Parathyroid adenoma (tissue), 2 donors: Measurements from ENCODE around the gene ZNF532.

Experiments
- H2AFZ ChIP-seq: fragments of 300-600 bp; sonication (generic); one replicate; pipeline ENCODE4 v1.7.0; 2017; ENCODE audit warnings: antibody characterized with exemption, mild to moderate bottlenecking
- H3K27ac ChIP-seq: fragments of 300-600 bp; sonication (generic); one replicate; pipeline ENCODE4 v1.7.0; 2017
- H3K27me3 ChIP-seq: fragments of 300-600 bp; sonication (generic); one replicate; pipeline ENCODE4 v1.7.0; 2017; ENCODE audit warnings: low read length; ENCODE audit not compliant: control insufficient read depth, insufficient read depth
- H3K36me3 ChIP-seq: fragments of 300-600 bp; sonication (generic); one replicate; pipeline ENCODE4 v1.7.0; 2017; ENCODE audit warnings: low read length; ENCODE audit not compliant: control insufficient read depth, insufficient read depth
- H3K4me1 ChIP-seq: fragments of 300-600 bp; sonication (generic); one replicate; pipeline ENCODE4 v1.7.0; 2017; ENCODE audit warnings: control low read depth
- H3K4me2 ChIP-seq: fragments of 300-600 bp; sonication (generic); one replicate; pipeline ENCODE4 v1.7.0; 2017; ENCODE audit warnings: low read length
- H3K4me3 ChIP-seq: fragments of 300-600 bp; sonication (generic); one replicate; pipeline ENCODE4 v1.7.0; 2017; ENCODE audit warnings: low read depth, low read length
- H3K79me2 ChIP-seq: fragments of 300-600 bp; sonication (generic); one replicate; pipeline ENCODE4 v1.7.0; 2017; ENCODE audit warnings: control low read depth
- H3K9ac ChIP-seq: fragments of 300-600 bp; sonication (generic); one replicate; pipeline ENCODE4 v1.7.0; 2017; ENCODE audit warnings: mild to moderate bottlenecking
- H3K9me3 ChIP-seq: fragments of 300-600 bp; sonication (generic); one replicate; pipeline ENCODE4 v1.7.0; 2017; ENCODE audit warnings: low read length; ENCODE audit not compliant: control insufficient read depth
- CTCF ChIP-seq: fragments of 300-600 bp; sonication (generic); IDR thresholded peaks from one replicate; pipeline ENCODE4 v1.7.0; 2017; ENCODE audit warnings: antibody characterized with exemption, mild to moderate bottlenecking
- donor health status: primary hyperparathyroidism.

Gene ZNF532

DNA sequence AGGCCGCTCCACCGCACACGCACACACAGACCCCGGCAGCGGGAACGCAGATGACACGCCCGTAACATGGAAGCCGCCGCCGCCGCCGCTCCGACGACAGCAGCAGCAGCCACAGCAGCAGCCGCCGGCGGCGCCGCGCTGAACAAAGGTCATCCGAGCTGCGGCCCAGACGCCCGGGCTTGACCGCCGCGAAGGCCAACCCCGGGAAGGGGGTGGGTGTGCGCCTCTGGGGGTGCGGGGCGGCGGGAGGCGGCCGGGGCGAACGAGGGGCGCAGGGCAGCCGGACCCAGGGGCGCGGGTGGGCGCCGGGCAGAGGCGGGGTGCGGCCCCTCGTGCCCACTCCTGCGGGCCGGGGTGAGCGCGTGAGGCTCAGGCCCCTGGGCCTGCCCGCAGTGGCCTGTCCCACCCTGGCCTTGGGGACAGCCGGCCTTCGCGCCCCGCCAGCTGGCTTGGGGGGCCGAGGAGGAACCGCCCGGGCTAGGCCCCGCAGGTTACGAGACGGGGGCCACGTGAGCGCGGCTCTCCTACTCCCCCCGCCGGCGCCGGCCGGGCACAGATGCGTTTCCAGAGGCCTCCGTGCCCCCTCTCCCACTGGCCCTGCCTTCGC, 1.0 kb upstream of the ZNF532 start:
- H3K36me3 ChIP-seq: no peaks in the 10 kb centered on the region
- peaks cover 8% of the 10 kb centered on the region for H3K79me2 ChIP-seq
- no peak overlapping the region for H3K4me3 ChIP-seq
- H3K9ac ChIP-seq: no peak overlapping the region
- no peaks in the 10 kb centered on the region for H3K9me3 ChIP-seq
- peak overlapping the region; percentile 83 for H2AFZ ChIP-seq
- H3K27ac ChIP-seq: peak overlapping the region; percentile 34
- no peak overlapping the region for H3K4me2 ChIP-seq
- TF ChIP-seq CTCF: no peak
- H3K27me3 ChIP-seq: no peaks in the 10 kb centered on the region
- H3K4me1 ChIP-seq: peaks cover 9% of the 10 kb centered on the region

GRCh38 chr18:58865033-58865590, 435 bp downstream of the ZNF532 start:
- Histone ChIP-seq H3K27me3 (no peaks in the 10 kb centered on the region), H3K36me3 (no peaks in the 10 kb centered on the region), H3K79me2 (peaks cover 8% of the 10 kb centered on the region), H3K9me3 (no peaks in the 10 kb centered on the region), H3K27ac (no peak overlapping the region), H3K4me1 (peaks cover 9% of the 10 kb centered on the region), H2AFZ (peak overlapping the region; percentile 60), H3K4me2 (no peak overlapping the region), H3K9ac (no peak overlapping the region), H3K4me3 (no peak overlapping the region)
- TF ChIP-seq CTCF: no peak

GRCh38 chr18:58865701-58866065, 1.0 kb downstream of the ZNF532 start:
- H3K36me3 ChIP-seq: no peaks in the 10 kb centered on the region
- no peaks in the 10 kb centered on the region for H3K9me3 ChIP-seq
- H3K27ac ChIP-seq: no peak overlapping the region
- no peak overlapping the region for H3K9ac ChIP-seq
- peaks cover 8% of the 10 kb centered on the region for H3K79me2 ChIP-seq
- H2AFZ ChIP-seq: no peak overlapping the region
- no peak overlapping the region for H3K4me2 ChIP-seq
- H3K4me1 ChIP-seq: peaks cover 9% of the 10 kb centered on the region
- H3K4me3 ChIP-seq: no peak overlapping the region
- TF ChIP-seq CTCF: no peak
- H3K27me3 ChIP-seq: no peaks in the 10 kb centered on the region

- H3K4me3 ChIP-seq: no peak overlapping the region
- TF ChIP-seq CTCF: no peak
Measured at GRCh38 chr18:58866066-58866772, 1.5 kb downstream of the ZNF532 start.

More at GRCh38 chr18:58866066-58866772, 1.5 kb downstream of the ZNF532 start:
- H2AFZ ChIP-seq: no peak overlapping the region
- H3K9ac ChIP-seq: no peak overlapping the region
- H3K9me3 ChIP-seq: no peaks in the 10 kb centered on the region
- H3K4me1 ChIP-seq: peaks cover 9% of the 10 kb centered on the region
- H3K79me2 ChIP-seq: peaks cover 8% of the 10 kb centered on the region
- H3K27ac ChIP-seq: no peak overlapping the region
- no peaks in the 10 kb centered on the region for H3K36me3 ChIP-seq
- H3K4me2 ChIP-seq: no peak overlapping the region
- H3K27me3 ChIP-seq: no peaks in the 10 kb centered on the region
